HL-60 (cell line): Measurements from ENCODE around the gene SYNPO.

Experiments used
- GABPA ChIP-seq: IDR thresholded peaks from 2 replicates; pipeline ENCODE4 v1.6.1; 2012; ENCODE audit warnings: low read depth
- TF ChIP-seq, protein P1 (sequence below): IDR thresholded peaks from one replicate; pipeline ENCODE4 v1.5.1; 2011; ENCODE audit warnings: low read length, control low read depth, inconsistent platforms; ENCODE audit not compliant: insufficient read depth

DNA sequence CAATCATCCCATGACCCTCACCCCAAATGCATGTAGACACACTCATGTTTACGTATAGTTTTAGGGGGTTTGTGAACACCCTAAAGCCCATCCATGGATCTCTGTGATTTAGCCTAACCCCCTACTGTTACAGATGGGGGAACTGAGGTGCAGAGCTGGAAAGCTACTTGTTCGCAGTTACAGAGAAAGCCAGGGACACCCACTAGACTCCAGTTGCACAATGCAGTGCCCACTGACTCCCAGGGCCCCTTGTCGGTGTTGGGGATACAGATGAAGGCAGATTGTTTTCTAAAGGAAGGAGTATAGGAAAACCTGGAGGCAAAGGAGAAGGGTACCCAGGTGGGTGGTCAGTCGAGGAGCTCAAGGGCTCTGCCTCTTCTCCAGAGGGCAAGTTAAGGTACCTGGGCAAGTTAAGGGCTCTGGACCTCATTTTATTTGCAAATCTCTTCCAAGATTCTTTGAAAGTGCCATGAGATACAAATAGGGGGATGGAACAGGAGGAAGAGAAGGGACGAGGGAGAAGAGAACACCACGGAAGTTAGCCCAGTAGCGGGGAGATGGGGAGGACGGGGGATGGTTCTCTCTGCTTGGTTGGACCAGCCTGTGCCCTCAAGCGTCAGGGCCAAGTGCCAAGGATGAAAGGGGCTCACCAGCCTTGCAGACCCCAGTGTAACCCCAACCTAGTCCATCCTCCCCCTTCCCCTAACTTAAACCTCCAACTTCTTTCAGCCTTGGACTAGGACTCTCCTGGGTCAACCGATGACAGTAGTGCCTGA is 21.5 kb downstream of the SYNPO start:
- TF ChIP-seq GABPA, result no peak
- TF ChIP-seq, protein P1, sequence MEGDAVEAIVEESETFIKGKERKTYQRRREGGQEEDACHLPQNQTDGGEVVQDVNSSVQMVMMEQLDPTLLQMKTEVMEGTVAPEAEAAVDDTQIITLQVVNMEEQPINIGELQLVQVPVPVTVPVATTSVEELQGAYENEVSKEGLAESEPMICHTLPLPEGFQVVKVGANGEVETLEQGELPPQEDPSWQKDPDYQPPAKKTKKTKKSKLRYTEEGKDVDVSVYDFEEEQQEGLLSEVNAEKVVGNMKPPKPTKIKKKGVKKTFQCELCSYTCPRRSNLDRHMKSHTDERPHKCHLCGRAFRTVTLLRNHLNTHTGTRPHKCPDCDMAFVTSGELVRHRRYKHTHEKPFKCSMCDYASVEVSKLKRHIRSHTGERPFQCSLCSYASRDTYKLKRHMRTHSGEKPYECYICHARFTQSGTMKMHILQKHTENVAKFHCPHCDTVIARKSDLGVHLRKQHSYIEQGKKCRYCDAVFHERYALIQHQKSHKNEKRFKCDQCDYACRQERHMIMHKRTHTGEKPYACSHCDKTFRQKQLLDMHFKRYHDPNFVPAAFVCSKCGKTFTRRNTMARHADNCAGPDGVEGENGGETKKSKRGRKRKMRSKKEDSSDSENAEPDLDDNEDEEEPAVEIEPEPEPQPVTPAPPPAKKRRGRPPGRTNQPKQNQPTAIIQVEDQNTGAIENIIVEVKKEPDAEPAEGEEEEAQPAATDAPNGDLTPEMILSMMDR, result no peak
